A549 (cell line): ENCODE data around the gene MEGF6.

ENCODE experiments used
- CHD4 ChIP-seq: fragments of 200-600 bp; sonication (generic); IDR thresholded peaks from 2 replicates; pipeline ENCODE4 v1.6.1; 2016; ENCODE audit warnings: antibody characterized with exemption, mild to moderate bottlenecking, borderline replicate concordance
- EP300 ChIP-seq, 2 experiments: fragments of >200 bp; sonication (Bioruptor Twin); formaldehyde crosslinking; IDR thresholded peaks; 2 replicates in 1 of 2; 3 replicates in 1 of 2; pipeline ENCODE4 v1.6.1; 2016 to 2017
- MYC ChIP-seq: IDR thresholded peaks from 2 replicates; pipeline ENCODE4 v1.6.1; 2012; ENCODE audit warnings: mild to moderate bottlenecking, inconsistent platforms, low read length, improper control_type of control experiment, borderline replicate concordance
- PHF8 ChIP-seq: fragments of 200-600 bp; sonication (generic); IDR thresholded peaks from 2 replicates; pipeline ENCODE4 v1.6.1; 2016; ENCODE audit warnings: low read depth, mild to moderate bottlenecking, antibody characterized with exemption, moderate library complexity, borderline replicate concordance
- POLR2A ChIP-seq: IDR thresholded peaks from 2 replicates; pipeline ENCODE4 v1.6.1; 2012; ENCODE audit warnings: mild to moderate bottlenecking, low read length
- RNF2 ChIP-seq: fragments of 200-600 bp; sonication (generic); IDR thresholded peaks from 2 replicates; pipeline ENCODE4 v1.6.1; 2016; ENCODE audit warnings: low read depth, mild to moderate bottlenecking, antibody characterized with exemption, moderate library complexity, borderline replicate concordance
- SMC3 ChIP-seq: fragments of >200 bp; sonication (Bioruptor Twin); formaldehyde crosslinking; IDR thresholded peaks from 3 replicates; pipeline ENCODE4 v1.6.1; 2018; ENCODE audit warnings: inconsistent platforms
- TF ChIP-seq, protein P1 (sequence below): IDR thresholded peaks from 2 replicates; pipeline ENCODE4 v1.6.1; 2012; ENCODE audit warnings: low read depth, borderline replicate concordance
- TF ChIP-seq, protein P2 (sequence below): fragments of >200 bp; sonication (Bioruptor Twin); formaldehyde crosslinking; IDR thresholded peaks from 3 replicates; pipeline ENCODE4 v1.5.1; 2016
- TF ChIP-seq, protein P3 (sequence below): fragments of 200-600 bp; sonication (generic); IDR thresholded peaks from 2 replicates; pipeline ENCODE4 v1.6.1; 2016; ENCODE audit warnings: antibody characterized with exemption, mild to moderate bottlenecking, moderate library complexity

DNA sequence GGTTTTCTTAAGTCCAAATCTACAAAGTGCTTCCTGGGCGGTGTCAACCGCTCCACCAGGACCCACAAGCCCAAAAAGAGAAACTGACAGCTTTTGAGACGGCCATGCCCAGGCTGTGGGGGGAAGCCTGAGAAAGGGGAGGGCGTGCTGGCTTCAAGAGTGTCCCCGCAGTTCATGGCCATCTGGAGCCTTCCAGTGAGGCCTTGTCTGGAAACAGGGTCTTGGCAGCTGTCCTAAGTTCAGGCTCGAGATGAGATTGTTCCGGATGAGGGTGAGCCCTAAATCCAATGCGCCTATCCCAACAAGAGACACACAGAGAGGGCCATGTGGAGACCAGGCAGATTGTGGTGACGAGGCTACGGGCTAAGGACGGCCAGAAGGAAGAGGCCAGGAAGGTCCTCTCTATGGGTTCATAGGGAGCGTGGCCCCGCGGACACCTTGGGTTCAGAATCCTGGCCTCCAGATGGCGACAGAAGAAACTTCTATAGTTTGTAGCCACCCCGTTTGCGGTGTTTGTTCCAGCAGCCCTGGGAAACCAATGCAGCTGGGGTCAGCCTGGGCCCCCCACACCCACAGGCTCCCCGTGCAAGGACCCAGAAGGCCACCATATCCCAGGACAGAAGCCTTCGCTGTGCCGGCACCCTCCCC lies 86.6 kb downstream of the MEGF6 start:
- TF ChIP-seq PHF8 (no peak), POLR2A (no peak), SMC3 (no peak), CHD4 (no peak), RNF2 (no peak), MYC (no peak), EP300 (IDR thresholded peaks at IDR 0.05) (no peak)
- TF ChIP-seq, protein P1, sequence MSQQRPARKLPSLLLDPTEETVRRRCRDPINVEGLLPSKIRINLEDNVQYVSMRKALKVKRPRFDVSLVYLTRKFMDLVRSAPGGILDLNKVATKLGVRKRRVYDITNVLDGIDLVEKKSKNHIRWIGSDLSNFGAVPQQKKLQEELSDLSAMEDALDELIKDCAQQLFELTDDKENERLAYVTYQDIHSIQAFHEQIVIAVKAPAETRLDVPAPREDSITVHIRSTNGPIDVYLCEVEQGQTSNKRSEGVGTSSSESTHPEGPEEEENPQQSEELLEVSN: no peak
- TF ChIP-seq, protein P2, sequence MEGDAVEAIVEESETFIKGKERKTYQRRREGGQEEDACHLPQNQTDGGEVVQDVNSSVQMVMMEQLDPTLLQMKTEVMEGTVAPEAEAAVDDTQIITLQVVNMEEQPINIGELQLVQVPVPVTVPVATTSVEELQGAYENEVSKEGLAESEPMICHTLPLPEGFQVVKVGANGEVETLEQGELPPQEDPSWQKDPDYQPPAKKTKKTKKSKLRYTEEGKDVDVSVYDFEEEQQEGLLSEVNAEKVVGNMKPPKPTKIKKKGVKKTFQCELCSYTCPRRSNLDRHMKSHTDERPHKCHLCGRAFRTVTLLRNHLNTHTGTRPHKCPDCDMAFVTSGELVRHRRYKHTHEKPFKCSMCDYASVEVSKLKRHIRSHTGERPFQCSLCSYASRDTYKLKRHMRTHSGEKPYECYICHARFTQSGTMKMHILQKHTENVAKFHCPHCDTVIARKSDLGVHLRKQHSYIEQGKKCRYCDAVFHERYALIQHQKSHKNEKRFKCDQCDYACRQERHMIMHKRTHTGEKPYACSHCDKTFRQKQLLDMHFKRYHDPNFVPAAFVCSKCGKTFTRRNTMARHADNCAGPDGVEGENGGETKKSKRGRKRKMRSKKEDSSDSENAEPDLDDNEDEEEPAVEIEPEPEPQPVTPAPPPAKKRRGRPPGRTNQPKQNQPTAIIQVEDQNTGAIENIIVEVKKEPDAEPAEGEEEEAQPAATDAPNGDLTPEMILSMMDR: no peak
- TF ChIP-seq, protein P3, sequence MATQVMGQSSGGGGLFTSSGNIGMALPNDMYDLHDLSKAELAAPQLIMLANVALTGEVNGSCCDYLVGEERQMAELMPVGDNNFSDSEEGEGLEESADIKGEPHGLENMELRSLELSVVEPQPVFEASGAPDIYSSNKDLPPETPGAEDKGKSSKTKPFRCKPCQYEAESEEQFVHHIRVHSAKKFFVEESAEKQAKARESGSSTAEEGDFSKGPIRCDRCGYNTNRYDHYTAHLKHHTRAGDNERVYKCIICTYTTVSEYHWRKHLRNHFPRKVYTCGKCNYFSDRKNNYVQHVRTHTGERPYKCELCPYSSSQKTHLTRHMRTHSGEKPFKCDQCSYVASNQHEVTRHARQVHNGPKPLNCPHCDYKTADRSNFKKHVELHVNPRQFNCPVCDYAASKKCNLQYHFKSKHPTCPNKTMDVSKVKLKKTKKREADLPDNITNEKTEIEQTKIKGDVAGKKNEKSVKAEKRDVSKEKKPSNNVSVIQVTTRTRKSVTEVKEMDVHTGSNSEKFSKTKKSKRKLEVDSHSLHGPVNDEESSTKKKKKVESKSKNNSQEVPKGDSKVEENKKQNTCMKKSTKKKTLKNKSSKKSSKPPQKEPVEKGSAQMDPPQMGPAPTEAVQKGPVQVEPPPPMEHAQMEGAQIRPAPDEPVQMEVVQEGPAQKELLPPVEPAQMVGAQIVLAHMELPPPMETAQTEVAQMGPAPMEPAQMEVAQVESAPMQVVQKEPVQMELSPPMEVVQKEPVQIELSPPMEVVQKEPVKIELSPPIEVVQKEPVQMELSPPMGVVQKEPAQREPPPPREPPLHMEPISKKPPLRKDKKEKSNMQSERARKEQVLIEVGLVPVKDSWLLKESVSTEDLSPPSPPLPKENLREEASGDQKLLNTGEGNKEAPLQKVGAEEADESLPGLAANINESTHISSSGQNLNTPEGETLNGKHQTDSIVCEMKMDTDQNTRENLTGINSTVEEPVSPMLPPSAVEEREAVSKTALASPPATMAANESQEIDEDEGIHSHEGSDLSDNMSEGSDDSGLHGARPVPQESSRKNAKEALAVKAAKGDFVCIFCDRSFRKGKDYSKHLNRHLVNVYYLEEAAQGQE: no peak
